Smooth muscle cell (in vitro differentiated cells): ENCODE results near the gene DNAAF2. TPM values are rescaled to one million over a fixed set of nuclear protein-coding genes. Genes with fewer than 3 reads are reported as not detected.

ENCODE experiments used
- DNase-seq: peaks from one replicate; lab custom pipeline; 2025; ENCODE audit not compliant: unreplicated experiment; lab: John Stamatoyannopoulos, UW
- H2AFZ ChIP-seq: fragments of 200-600 bp; sonication (generic); 2 replicates; pipeline ENCODE4 v1.6.0; 2016; ENCODE audit warnings: antibody characterized with exemption, low read depth, mild to moderate bottlenecking
- H3F3A ChIP-seq: fragments of 200-600 bp; sonication (generic); 2 replicates; pipeline ENCODE4 v1.6.0; 2017; ENCODE audit warnings: antibody characterized with exemption, low read depth
- H3K27ac ChIP-seq: fragments of 200-600 bp; sonication (generic); 2 replicates; pipeline ENCODE4 v1.5.1; 2016; ENCODE audit warnings: low read depth, mild to moderate bottlenecking
- H3K27me3 ChIP-seq: fragments of 200-600 bp; sonication (generic); 2 replicates; pipeline ENCODE4 v1.6.1; 2016; ENCODE audit warnings: low read depth, mild to moderate bottlenecking
- H3K36me3 ChIP-seq: fragments of 200-600 bp; sonication (generic); 2 replicates; pipeline ENCODE4 v1.5.1; 2016; ENCODE audit warnings: low read depth
- H3K4me1 ChIP-seq: fragments of 200-600 bp; sonication (generic); 2 replicates; pipeline ENCODE4 v1.5.1; 2016; ENCODE audit warnings: low read depth
- H3K4me2 ChIP-seq: fragments of 200-600 bp; sonication (generic); 2 replicates; pipeline ENCODE4 v1.6.0; 2016; ENCODE audit warnings: mild to moderate bottlenecking
- H3K4me3 ChIP-seq: fragments of 200-600 bp; sonication (generic); 2 replicates; pipeline ENCODE4 v1.5.1; 2016; ENCODE audit warnings: mild to moderate bottlenecking
- H3K79me2 ChIP-seq: fragments of 200-600 bp; sonication (generic); 2 replicates; pipeline ENCODE4 v1.6.0; 2016; ENCODE audit warnings: low read depth, mild to moderate bottlenecking
- H3K9ac ChIP-seq: fragments of 200-600 bp; sonication (generic); 2 replicates; pipeline ENCODE4 v1.6.0; 2016; ENCODE audit warnings: low read depth
- H3K9me3 ChIP-seq: fragments of 200-600 bp; sonication (generic); replicated peaks from 2 replicates; pipeline ENCODE4 v1.5.1; 2016; ENCODE audit warnings: low read depth
- H4K20me1 ChIP-seq: fragments of 200-600 bp; sonication (generic); 2 replicates; pipeline ENCODE4 v1.6.0; 2016; ENCODE audit warnings: low read depth
- WGBS: methylation state at CpG from one replicate; pipeline ENCODE4 v1.1.7; 2016; ENCODE audit warnings: low lambda C conversion rate; 5-methylcytosine and 5-hydroxymethylcytosine counted together
- polyA plus RNA-seq: library from polyadenylated mRNA; unstranded; fragments of >200 nt; fragmentation: Nextera tagmentation; extraction: Ambion mirVana; gene quantifications from 2 replicates; pipeline ENCODE4 v1.2.1, GENCODE V29; 2016
- total RNA-seq: library from RNA; depleted of rRNA; stranded (reverse); fragments of >200 nt; gene quantifications from 2 replicates; pipeline ENCODE4 v1.2.3, GENCODE V29; 2014
- TF ChIP-seq, protein P1 (sequence below): fragments of 200-600 bp; sonication (generic); IDR thresholded peaks from 2 replicates; pipeline ENCODE4 v1.5.1; 2017; ENCODE audit warnings: borderline replicate concordance, mild to moderate bottlenecking, antibody characterized with exemption; ENCODE audit not compliant: insufficient read depth, poor library complexity, severe bottlenecking

Gene DNAAF2
- total and polyA plus RNA-seq, 2 experiments from 2014 or later: 11.3 to 14.0 TPM

DNA sequence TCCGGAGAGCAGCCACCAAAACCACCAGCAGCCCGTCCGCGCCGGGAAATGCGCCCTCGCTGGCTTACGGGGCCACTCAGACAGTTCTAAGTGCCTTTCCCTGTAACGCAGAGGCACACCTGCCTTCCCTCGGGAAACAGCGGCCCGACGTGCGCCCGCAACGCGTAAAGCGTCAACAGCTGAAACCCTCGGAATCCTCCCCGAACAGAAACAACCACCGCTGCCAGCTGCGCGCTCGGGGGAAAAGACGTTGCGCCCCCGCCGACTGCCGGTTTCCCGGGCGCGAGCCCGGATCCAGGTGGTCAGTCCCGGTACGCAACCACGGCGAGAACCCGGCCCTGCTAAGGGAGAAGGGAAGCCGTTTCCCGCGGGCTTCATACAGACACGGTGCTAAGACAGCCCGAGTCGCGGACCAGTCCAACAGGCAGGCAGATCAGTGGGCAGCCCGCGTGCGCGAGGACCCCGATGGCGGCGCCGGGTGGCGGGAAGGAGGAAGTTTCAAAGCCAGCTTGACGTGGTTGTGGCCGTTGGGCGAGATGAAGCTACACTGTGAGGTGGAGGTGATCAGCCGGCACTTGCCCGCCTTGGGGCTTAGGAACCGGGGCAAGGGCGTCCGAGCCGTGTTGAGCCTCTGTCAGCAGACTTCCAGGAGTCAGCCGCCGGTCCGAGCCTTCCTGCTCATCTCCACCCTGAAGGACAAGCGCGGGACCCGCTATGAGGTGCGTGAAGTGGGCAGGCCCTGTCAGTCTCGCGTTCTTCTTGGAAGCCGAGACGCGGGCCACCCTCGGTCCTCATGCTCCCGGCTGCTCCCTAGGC is 36.4 kb downstream of the DNAAF2 start, which contains the start of gene LRR1:
Gene LRR1 (plus strand): TSS at position 456 of the 816 bp plus-strand sequence. CDS start 81 bp downstream, at position 537.
- Histone ChIP-seq H3K9ac (peak within 1 kb of the TSS; percentile 88), H3K4me1 (no peaks in the 10 kb centered on the region), H3K79me2 (peaks cover 7% of the 10 kb centered on the region), H3F3A (peaks cover 5% of the 10 kb centered on the region), H3K4me2 (peak within 1 kb of the TSS; percentile 100), H3K27me3 (no peaks in the 10 kb centered on the region), H3K27ac (peak within 1 kb of the TSS; percentile 86), H4K20me1 (no peaks in the 10 kb centered on the region), H3K9me3 (no peaks in the 10 kb centered on the region), H3K36me3 (no peaks in the 10 kb centered on the region), H3K4me3 (peak within 1 kb of the TSS; percentile 79), H2AFZ (peak within 1 kb of the TSS; percentile 98)
- WGBS: under 1% methylated on average over 77 of the region's 77 CpGs
- peak; percentile 57 for DNase-seq
- TF ChIP-seq, protein P1, sequence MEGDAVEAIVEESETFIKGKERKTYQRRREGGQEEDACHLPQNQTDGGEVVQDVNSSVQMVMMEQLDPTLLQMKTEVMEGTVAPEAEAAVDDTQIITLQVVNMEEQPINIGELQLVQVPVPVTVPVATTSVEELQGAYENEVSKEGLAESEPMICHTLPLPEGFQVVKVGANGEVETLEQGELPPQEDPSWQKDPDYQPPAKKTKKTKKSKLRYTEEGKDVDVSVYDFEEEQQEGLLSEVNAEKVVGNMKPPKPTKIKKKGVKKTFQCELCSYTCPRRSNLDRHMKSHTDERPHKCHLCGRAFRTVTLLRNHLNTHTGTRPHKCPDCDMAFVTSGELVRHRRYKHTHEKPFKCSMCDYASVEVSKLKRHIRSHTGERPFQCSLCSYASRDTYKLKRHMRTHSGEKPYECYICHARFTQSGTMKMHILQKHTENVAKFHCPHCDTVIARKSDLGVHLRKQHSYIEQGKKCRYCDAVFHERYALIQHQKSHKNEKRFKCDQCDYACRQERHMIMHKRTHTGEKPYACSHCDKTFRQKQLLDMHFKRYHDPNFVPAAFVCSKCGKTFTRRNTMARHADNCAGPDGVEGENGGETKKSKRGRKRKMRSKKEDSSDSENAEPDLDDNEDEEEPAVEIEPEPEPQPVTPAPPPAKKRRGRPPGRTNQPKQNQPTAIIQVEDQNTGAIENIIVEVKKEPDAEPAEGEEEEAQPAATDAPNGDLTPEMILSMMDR: no peak

GRCh38 chr14:49598189-49598484 is 36.9 kb downstream of the DNAAF2 start:
- H4K20me1 ChIP-seq: no peaks in the 10 kb centered on the region
- 2% methylated on average over 15 of the region's 15 CpGs for WGBS
- peak overlapping the region; percentile 100 for H3K4me2 ChIP-seq
- peak overlapping the region; percentile 98 for H2AFZ ChIP-seq
- no peaks in the 10 kb centered on the region for H3K36me3 ChIP-seq
- H3K27ac ChIP-seq: peak overlapping the region; percentile 86
- DNase-seq: no peak
- TF ChIP-seq, protein P1: no peak
- no peaks in the 10 kb centered on the region for H3K4me1 ChIP-seq
- H3K79me2 ChIP-seq: peaks cover 7% of the 10 kb centered on the region
- peak overlapping the region; percentile 79 for H3K4me3 ChIP-seq
- H3K9me3 ChIP-seq: no peaks in the 10 kb centered on the region
- H3F3A ChIP-seq: peaks cover 5% of the 10 kb centered on the region
- H3K27me3 ChIP-seq: no peaks in the 10 kb centered on the region
- H3K9ac ChIP-seq: peak overlapping the region; percentile 88

DNA sequence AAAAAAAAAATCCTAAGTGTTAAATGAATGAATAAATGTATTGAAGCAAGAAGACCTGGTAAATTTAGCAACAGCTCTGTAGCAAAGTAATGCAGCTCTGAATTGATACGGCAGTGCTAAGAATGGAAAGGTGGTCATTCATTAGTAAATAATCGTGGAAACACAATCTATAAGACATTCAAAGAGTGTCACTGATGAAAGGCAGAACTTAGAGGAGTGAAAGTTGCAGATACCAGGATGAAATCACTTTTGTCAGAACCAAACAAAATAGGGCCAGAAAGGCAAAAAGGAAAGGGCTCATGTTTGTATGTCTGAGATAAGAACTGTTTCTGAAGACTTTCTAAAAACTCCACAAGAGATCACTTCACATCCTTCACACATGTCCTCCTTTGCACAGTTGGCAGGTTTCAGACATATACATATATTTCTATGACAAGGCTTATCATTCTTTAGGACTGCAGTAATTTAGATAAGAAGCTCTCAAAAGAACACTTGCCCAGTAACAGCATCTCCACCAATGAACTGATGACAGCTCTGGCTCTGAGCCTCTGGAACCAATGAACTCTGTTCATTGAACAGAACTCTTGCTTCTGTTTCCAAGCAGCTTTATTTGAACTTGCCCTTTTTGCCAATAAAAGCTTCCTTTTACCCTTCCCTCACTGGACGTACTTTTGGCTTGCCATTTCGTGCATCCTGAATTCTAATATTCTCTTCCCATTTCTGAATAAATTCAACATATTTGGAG is 40.5 kb downstream of the DNAAF2 start:
- WGBS: 22% methylated on average over 4 of the region's 4 CpGs
- Histone ChIP-seq H2AFZ (no peak overlapping the region), H3K4me2 (peak overlapping the region; percentile 57), H3K27me3 (no peaks in the 10 kb centered on the region), H3K9ac (no peak overlapping the region), H4K20me1 (no peaks in the 10 kb centered on the region), H3K4me1 (no peaks in the 10 kb centered on the region), H3K36me3 (no peaks in the 10 kb centered on the region), H3K4me3 (no peak overlapping the region), H3F3A (peaks cover 5% of the 10 kb centered on the region), H3K79me2 (no peaks in the 10 kb centered on the region), H3K27ac (no peak overlapping the region), H3K9me3 (no peaks in the 10 kb centered on the region)
- no peak for DNase-seq
- TF ChIP-seq, protein P1: no peak
